Heart right ventricle (tissue), 16 donors: ENCODE measurements around the gene NACC1. TPM values are rescaled to one million over a fixed set of nuclear protein-coding genes. Genes with fewer than 3 reads are reported as not detected.
A peak's percentile ranks its signal among the peaks of the same experiment; 100 is the strongest.

ENCODE experiments used
- ATAC-seq, 8 donors: fragments of 200-7000 bp; cut with Tn5 transposase; one replicate each; pipeline ENCODE4 v1.9.1; 2020; ENCODE audit warnings: mild to moderate bottlenecking in 8 of 8, moderate library complexity in 8 of 8, moderate number of reproducible peaks in 1 of 8
- DNase-seq, 2 donors: peaks; one replicate each; pipeline ENCODE4 v3.0.0-alpha.2; 2020
- H3K27ac ChIP-seq, 10 donors: fragments of 200-600 bp; sonication (generic) in 2 of 10; one replicate each; pipeline versions ENCODE4 v1.5.0 to v1.8.0; 2020 to 2022; ENCODE audit warnings: mild to moderate bottlenecking in 3 of 10
- H3K27me3 ChIP-seq, 7 donors: fragments of 200-600 bp; one replicate each; pipeline ENCODE4 v1.8.0; 2021 to 2022; ENCODE audit warnings: mild to moderate bottlenecking in 2 of 7
- H3K36me3 ChIP-seq, 9 donors: fragments of 200-600 bp; sonication (generic) in 1 of 9; one replicate each; pipeline versions ENCODE4 v1.5.0 to v1.8.0; 2020 to 2022; ENCODE audit warnings: mild to moderate bottlenecking in 2 of 9
- H3K4me1 ChIP-seq, 9 donors: fragments of 200-600 bp; sonication (generic) in 1 of 9; one replicate each; pipeline versions ENCODE4 v1.5.0 to v1.8.0; 2020 to 2022; ENCODE audit warnings: mild to moderate bottlenecking in 4 of 9
- H3K4me3 ChIP-seq, 10 donors: fragments of 200-600 bp; sonication (generic) in 2 of 10; one replicate each; pipeline versions ENCODE4 v1.5.0 to v1.8.0; 2020 to 2022; ENCODE audit warnings: mild to moderate bottlenecking in 7 of 10, moderate library complexity in 2 of 10
- H3K9me3 ChIP-seq, 11 donors: fragments of 200-600 bp in 10 of 11; sonication (generic) in 2 of 11; one replicate each; pipeline versions ENCODE4 v1.5.0 to v1.8.0; 2013 to 2022; ENCODE audit warnings: mild to moderate bottlenecking in 2 of 11, control low read depth in 1 of 11, moderate library complexity in 1 of 11
- CTCF ChIP-seq, 9 donors: fragments of 200-600 bp; sonication (generic) in 2 of 9; IDR thresholded peaks; one replicate each; pipeline versions ENCODE4 v1.5.0 to v1.8.0; 2021 to 2022; ENCODE audit warnings: antibody characterized with exemption in 9 of 9, mild to moderate bottlenecking in 5 of 9, moderate library complexity in 1 of 9
- WGBS, 2 donors: extraction: QIAGEN DNeasy Blood & Tissue Kit; methylation state at CpG; one replicate each; pipeline ENCODE4 v1.1.7; 2013; ENCODE audit warnings: inconsistent platforms in 1 of 2; 5-methylcytosine and 5-hydroxymethylcytosine counted together
- intact Hi-C, 10 donors: fragments of 100-400 bp; cut with DNase I; formaldehyde crosslinking; loops; one replicate each; pipeline versions ENCODE4 v1.11.1 to v1.14.2; 2022
- polyA plus RNA-seq, 2 donors: library from polyadenylated mRNA; stranded (reverse); fragments of 200-250 nt; gene quantifications; one replicate each; pipeline ENCODE4 v1.2.3, GENCODE V29; 2013
- total RNA-seq, 10 donors: library from RNA; stranded (reverse); fragmentation: NEBNext Ultra II Directional in 3 of 10; extraction: Animal tissue kit (Norgen Biotek cat#: 25700) in 3 of 10; gene quantifications; one replicate each; pipeline versions ENCODE4 v1.2.1 to v1.2.4, GENCODE V29; 2021 to 2023
- donor health status: Arrhythmogenic right ventricular cardiomyopathy.
- donor health status: ischemic (EF 13 %, LVEDD 7.1; RV severe dilation, severe dysfunction).
- donor health status: healthy with polysubstance abuse.
- donor health status: DM: no; HTN: yes; CAD: no.
- donor health status: DM: no; HTN: no; CAD: no.
- donor health status: ischemic (EF 25% LVEDD 6.9; RV normal size, moderate dysfunction).
- donor health status: ischemic (EF 25% LVEDD 5.7; RV mildly dilated, moderate dysfunction).
- donor health status: healthy.
- donor health status: DM: yes; HTN: yes; CAD: no.
- donor health status: Ischemic cardiomyopathy.
- donor health status: ischemic (EF 35%, LVEDD 5.7; RV mildly dilated, moderate dysfunction).
- donor health status: nonischemic (EF 11% LVEDD 7.7; RV severe dilation, severe dysfunction).
- donor health status: DM: yes; HTN: yes; CAD: no.
- donor health status: PGD.
- donor health status: ischemic (EF 29% LVEDD 5.4; RV normal size, mild dysfunction).
- donor health status: nonischemic (EF 23%, LVEDD 6.1; RV moderate dilation, normal function).

The NACC1 gene
- total and polyA plus RNA-seq, 12 donors, result 23.9 to 58.0 (median 33.0) TPM

GRCh38 chr19:13095934-13096927, 21.8 kb upstream of the NACC1 start:
- H3K4me1 ChIP-seq, result peaks cover 32 to 97% (median 91%) of the 10 kb centered on the region in 9 donors
- WGBS, 2 donors, result 47 to 52% methylated on average over 44 of the region's 44 CpGs

GRCh38 chr19:13097033-13097462, 21.0 kb upstream of the NACC1 start:
- WGBS, 2 donors, result 24 to 30% methylated on average over 20 of the region's 20 CpGs
- peaks cover 30 to 97% (median 91%) of the 10 kb centered on the region in 9 donors for H3K4me1 ChIP-seq
- no peaks in the 10 kb centered on the region for H3K27me3 ChIP-seq
- ATAC-seq, result no peak
- H3K9me3 ChIP-seq, result no peaks in the 10 kb centered on the region
- intact Hi-C loops, result no loop called here
- no peak for TF ChIP-seq CTCF (IDR thresholded peaks at IDR 0.05)
- peak overlapping the region; percentile 52 to 96 (median 93) for H3K27ac ChIP-seq
- H3K36me3 ChIP-seq, result peaks cover 0 to 27% (median 0%) of the 10 kb centered on the region in 9 donors
- H3K4me3 ChIP-seq, result peak overlapping the region in 9 of 10 donors; percentile 21 to 65 (median 49)
- DNase-seq, result peak in 1 of 2 donors; percentile 25

More at GRCh38 chr19:13095934-13096927, 21.8 kb upstream of the NACC1 start:
- peak overlapping the region; percentile 47 to 96 (median 91) for H3K27ac ChIP-seq
- H3K27me3 ChIP-seq, result no peaks in the 10 kb centered on the region
- intact Hi-C loops, result no loop called here
- peak in 4 of 9 donors; percentile 12 to 27 (median 18) for TF ChIP-seq CTCF (IDR thresholded peaks at IDR 0.05)
- peak in 1 of 2 donors; percentile 47 for DNase-seq
- peaks cover 0 to 27% (median 0%) of the 10 kb centered on the region in 9 donors for H3K36me3 ChIP-seq
- H3K4me3 ChIP-seq, result peak overlapping the region in 7 of 10 donors; percentile 1 to 65 (median 49)
- H3K9me3 ChIP-seq, result no peaks in the 10 kb centered on the region
- no peak for ATAC-seq

- intact Hi-C loops, result loop anchor here in 1 of 10 donors (2.0 kb wide), 1 partner anchor 123 kb away; no protein-coding TSS in a partner anchor
- peak overlapping the region; percentile 21 to 65 (median 47) for H3K4me3 ChIP-seq
- ATAC-seq, result peak in 3 of 8 donors; percentile 1 to 6 (median 2)
- peaks cover 0 to 27% (median 0%) of the 10 kb centered on the region in 9 donors for H3K36me3 ChIP-seq
- peaks cover 27 to 97% (median 91%) of the 10 kb centered on the region in 9 donors for H3K4me1 ChIP-seq
- DNase-seq, result peak in 1 of 2 donors; percentile 66
- TF ChIP-seq CTCF (IDR thresholded peaks at IDR 0.05), result no peak
- peak overlapping the region; percentile 52 to 96 (median 93) for H3K27ac ChIP-seq
- H3K9me3 ChIP-seq, result no peaks in the 10 kb centered on the region
- whole genome bisulfite sequencing, 2 donors, result 6 to 7% methylated on average over 62 to 68 of the region's 69 CpGs
- H3K27me3 ChIP-seq, result no peaks in the 10 kb centered on the region
These were observed 20.4 kb upstream of the NACC1 start for GRCh38 chr19:13097463-13098258.
